Measurements from ENCODE around the gene PTPRT.

DNA sequence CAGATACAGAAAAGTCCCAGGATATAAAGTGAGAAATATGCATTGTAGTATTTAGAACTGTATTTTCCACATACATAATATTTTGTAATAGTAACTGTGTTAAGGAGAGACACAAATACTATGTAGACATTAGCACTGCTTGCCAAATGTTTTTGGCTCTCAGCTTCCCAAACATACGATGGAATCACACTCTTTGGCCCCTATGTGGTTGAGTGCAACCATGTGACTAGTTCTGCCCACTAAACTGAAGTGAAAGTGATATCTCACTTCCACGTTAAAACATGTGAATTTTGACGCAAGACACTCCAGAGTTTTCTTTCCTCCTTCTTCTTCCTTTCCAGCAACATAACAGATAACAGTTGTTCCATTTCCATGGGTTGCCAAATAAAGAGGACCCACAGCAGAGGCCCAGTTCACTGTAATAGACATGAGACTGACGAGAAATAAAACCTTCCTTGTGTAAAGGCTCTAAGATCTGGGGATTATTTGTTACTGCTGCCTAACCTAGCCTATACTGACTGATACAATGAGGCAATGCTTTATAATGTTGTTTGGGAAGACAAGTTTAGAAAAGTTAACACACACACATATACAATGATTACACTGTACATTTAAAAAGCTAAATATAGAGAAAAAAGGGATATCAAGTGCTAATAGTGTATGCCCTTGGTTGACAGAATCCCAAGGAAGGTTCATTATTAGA is 97.2 kb downstream of the PTPRT start:
- TF ChIP-seq, protein P1, sequence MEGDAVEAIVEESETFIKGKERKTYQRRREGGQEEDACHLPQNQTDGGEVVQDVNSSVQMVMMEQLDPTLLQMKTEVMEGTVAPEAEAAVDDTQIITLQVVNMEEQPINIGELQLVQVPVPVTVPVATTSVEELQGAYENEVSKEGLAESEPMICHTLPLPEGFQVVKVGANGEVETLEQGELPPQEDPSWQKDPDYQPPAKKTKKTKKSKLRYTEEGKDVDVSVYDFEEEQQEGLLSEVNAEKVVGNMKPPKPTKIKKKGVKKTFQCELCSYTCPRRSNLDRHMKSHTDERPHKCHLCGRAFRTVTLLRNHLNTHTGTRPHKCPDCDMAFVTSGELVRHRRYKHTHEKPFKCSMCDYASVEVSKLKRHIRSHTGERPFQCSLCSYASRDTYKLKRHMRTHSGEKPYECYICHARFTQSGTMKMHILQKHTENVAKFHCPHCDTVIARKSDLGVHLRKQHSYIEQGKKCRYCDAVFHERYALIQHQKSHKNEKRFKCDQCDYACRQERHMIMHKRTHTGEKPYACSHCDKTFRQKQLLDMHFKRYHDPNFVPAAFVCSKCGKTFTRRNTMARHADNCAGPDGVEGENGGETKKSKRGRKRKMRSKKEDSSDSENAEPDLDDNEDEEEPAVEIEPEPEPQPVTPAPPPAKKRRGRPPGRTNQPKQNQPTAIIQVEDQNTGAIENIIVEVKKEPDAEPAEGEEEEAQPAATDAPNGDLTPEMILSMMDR (IDR thresholded peaks at IDR 0.05): no peak
- no peak for TF ChIP-seq POLR2A (IDR thresholded peaks at IDR 0.05)
